GM12878 (cell line): Measurements from ENCODE around the gene CCR3. TPM values are rescaled to one million over a fixed set of nuclear protein-coding genes. Genes with fewer than 3 reads are reported as not detected.
A peak's percentile ranks its signal among the peaks of the same experiment; 100 is the strongest.

Source experiments
- ATAC-seq: fragments of 200-7000 bp; cut with Tn5 transposase; 3 replicates; pipeline ENCODE4 v1.9.1; 2020; ENCODE audit warnings: mild to moderate bottlenecking, moderate library complexity
- BruUV-seq: library from RNA; stranded (reverse); fragments of 400-500 nt; replicated peaks from 2 replicates; lab custom pipeline; 2021; lab: Mats Ljungman, UMichigan
- CTCF ChIA-PET: fragments of 300-600 bp; sonication (Branson Sonifier 250); formaldehyde crosslinking; extraction: SDS; loops from one replicate; lab custom pipeline; 2021; ENCODE audit warnings: inconsistent platforms; lab: Yijun Ruan, JAX
- POLR2A ChIA-PET: fragments of 350-600 bp; formaldehyde crosslinking; extraction: SDS; loops from one replicate; lab custom pipeline; 2021; ENCODE audit warnings: inconsistent platforms; lab: Charles Lee
- RAD21 ChIA-PET: fragments of 300-600 bp; sonication (Branson Sonifier 250); formaldehyde crosslinking; loops from one replicate; lab custom pipeline; 2023; ENCODE audit warnings: antibody characterized with exemption; ENCODE audit not compliant: unreplicated experiment; lab: Charles Lee
- SMC1A ChIA-PET: fragments of 300-600 bp; sonication (Branson Sonifier 250); formaldehyde crosslinking; loops from one replicate; lab custom pipeline; 2023; ENCODE audit not compliant: unreplicated experiment, uncharacterized antibody; lab: Charles Lee
- DNase-seq: peaks from one replicate; pipeline ENCODE4 v3.0.0-alpha.2; 2011; ENCODE audit warnings: low read depth, low spot score
- FAIRE-seq: peaks from 3 replicates; lab custom pipeline; 2011; peaks lifted over from hg19 to GRCh38; lab: Jason Lieb, UNC
- H2AFZ ChIP-seq: 2 replicates; pipeline ENCODE4 v1.6.0; 2011; ENCODE audit warnings: low read depth, low read length, control low read depth; ENCODE audit not compliant: control insufficient read depth
- H3K27ac ChIP-seq: 2 replicates; pipeline ENCODE4 v1.5.1; 2011; ENCODE audit warnings: control low read depth; ENCODE audit not compliant: control insufficient read depth, insufficient read depth
- H3K27me3 ChIP-seq, 2 experiments: replicated peaks in 1 of 2; 2 replicates each; pipeline versions ENCODE4 v1.6.0 to v1.6.1; 2011; ENCODE audit warnings: low read length in 1 of 2; ENCODE audit not compliant: control insufficient read depth in 2 of 2, insufficient read depth in 2 of 2
- H3K36me3 ChIP-seq, 2 experiments: 2 replicates each; pipeline ENCODE4 v1.5.1; 2011; ENCODE audit warnings: low read length in 1 of 2; ENCODE audit not compliant: control insufficient read depth in 2 of 2, insufficient read depth in 2 of 2
- H3K4me1 ChIP-seq: 2 replicates; pipeline ENCODE4 v1.6.1; 2011; ENCODE audit warnings: mild to moderate bottlenecking, low read length, moderate library complexity, mixed read lengths; ENCODE audit not compliant: control insufficient read depth, insufficient read depth
- H3K4me2 ChIP-seq: 2 replicates; pipeline ENCODE4 v1.6.0; 2011; ENCODE audit warnings: control low read depth; ENCODE audit not compliant: control insufficient read depth, insufficient read depth
- H3K4me3 ChIP-seq: fragments of 200-600 bp; sonication (generic); 2 replicates; pipeline ENCODE4 v1.5.1; 2016
- H3K79me2 ChIP-seq: 2 replicates; pipeline ENCODE4 v1.6.0; 2011; ENCODE audit warnings: low read length; ENCODE audit not compliant: control insufficient read depth, insufficient read depth
- H3K9ac ChIP-seq: 2 replicates; pipeline ENCODE4 v1.8.0; 2011; ENCODE audit warnings: low read length, control low read depth, mixed read lengths; ENCODE audit not compliant: control insufficient read depth, insufficient read depth
- H3K9me3 ChIP-seq: replicated peaks from 3 replicates; pipeline ENCODE4 v1.5.1; 2011; ENCODE audit warnings: mild to moderate bottlenecking, low read length; ENCODE audit not compliant: control insufficient read depth, insufficient read depth
- H4K20me1 ChIP-seq: 2 replicates; pipeline ENCODE4 v1.6.0; 2011; ENCODE audit not compliant: control insufficient read depth, insufficient read depth
- ATF7 ChIP-seq: fragments of 450-650 bp; IDR thresholded peaks from 2 replicates; pipeline ENCODE4 v1.6.1; 2016; ENCODE audit warnings: low read depth, mild to moderate bottlenecking
- FOXM1 ChIP-seq: IDR thresholded peaks from 2 replicates; pipeline ENCODE4 v1.6.1; 2012; ENCODE audit warnings: low read depth, mild to moderate bottlenecking, inconsistent platforms, low read length, moderate library complexity
- GABPA ChIP-seq: IDR thresholded peaks from 2 replicates; pipeline ENCODE4 v1.6.1; 2014; ENCODE audit warnings: antibody characterized with exemption, low read depth, mild to moderate bottlenecking, inconsistent platforms
- NFIC ChIP-seq: IDR thresholded peaks from 2 replicates; pipeline ENCODE4 v1.6.1; 2012; ENCODE audit warnings: low read depth, mild to moderate bottlenecking, inconsistent platforms, low read length, moderate library complexity
- RUNX3 ChIP-seq: IDR thresholded peaks from 2 replicates; pipeline ENCODE4 v1.6.1; 2012; ENCODE audit warnings: low read length, inconsistent platforms
- SPI1 ChIP-seq: IDR thresholded peaks from 2 replicates; pipeline ENCODE4 v1.6.1; 2011; ENCODE audit warnings: low read depth, mild to moderate bottlenecking, low read length, moderate library complexity, borderline replicate concordance; ENCODE audit not compliant: insufficient read depth
- SREBF1 ChIP-seq: IDR thresholded peaks from 2 replicates; pipeline ENCODE4 v1.6.1; 2012; ENCODE audit warnings: mild to moderate bottlenecking, low read length
- ZNF384 ChIP-seq: IDR thresholded peaks from 2 replicates; pipeline ENCODE4 v1.6.1; 2012; ENCODE audit warnings: low read depth, mild to moderate bottlenecking, low read length, improper control_type of control experiment, borderline replicate concordance
- ZNF687 ChIP-seq: fragments of 450-650 bp; IDR thresholded peaks from 2 replicates; pipeline ENCODE4 v1.6.1; 2017; ENCODE audit warnings: mild to moderate bottlenecking, moderate library complexity
- WGBS: methylation state at CpG from one replicate; pipeline ENCODE4 v1.1.6; 2016; ENCODE audit warnings: low lambda C conversion rate; ENCODE audit not compliant: insufficient replicate concordance, insufficient coverage; ENCODE audit errors: missing lambda C conversion rate; 5-methylcytosine and 5-hydroxymethylcytosine counted together
- in situ Hi-C: fragments of 300-500 bp; cut with MboI; formaldehyde crosslinking; loops from 9 replicates; pipeline ENCODE4 v1.14.3; 2018; ENCODE audit warnings: mixed read lengths
- intact Hi-C: fragments of 100-400 bp; cut with micrococcal nuclease; formaldehyde crosslinking; loops from one replicate; pipeline ENCODE4 v1.14.2; 2022; ENCODE audit not compliant: unreplicated experiment
- polyA plus RNA-seq, 11 experiments: library from polyadenylated mRNA; depleted of rRNA in 4 of 11; unstranded in 6 of 11; stranded (reverse) in 5 of 11; fragments of >200 nt; fragmentation: Nextera tagmentation in 4 of 11; fragmentation: Illumina TruSeq in 1 of 11; extraction: Ambion mirVana in 4 of 11; extraction: Trizol in 1 of 11; gene quantifications; 1 replicate in 1 of 11; 2 replicates in 10 of 11; pipeline versions ENCODE4 v1.2.1 to v1.2.3, GENCODE V29; 2011 to 2016; ENCODE audit warnings: inconsistent platforms in 2 of 11, missing spikeins in 2 of 11, low read depth in 1 of 11
- total RNA-seq, 4 experiments: library from RNA; depleted of rRNA in 3 of 4; stranded (reverse); fragments of >200 nt in 3 of 4; fragmentation: Illumina TruSeq in 1 of 4; extraction: Trizol in 1 of 4; gene quantifications; 2 replicates each; pipeline versions ENCODE4 v1.2.1 to v1.2.3, GENCODE V29; 2013 to 2021

The CCR3 gene
- total and polyA plus RNA-seq, 10 of the 15 experiments (the other 5 are each of a cell fraction or from before 2014, with no cell fraction given): 0.13 to 0.78 (median 0.41) TPM; not detected in 1

GRCh38 chr3:46299608-46300460 is 57.6 kb downstream of the CCR3 start:
- ChIA-PET POLR2A (interaction anchor here (0.7 to 1.4 kb wide), 3 partner anchors 15 to 60 kb away, joined by 3 read pairs; no protein-coding TSS in a partner anchor), CTCF (interaction anchor here (0.9 to 8.5 kb wide), 8 partner anchors 10 to 212 kb away, joined by 3 to 71 read pairs (median 3); partner anchors contain the start of gene CCR5), SMC1A (interaction anchor here (0.7 to 6.1 kb wide), 15 partner anchors 16 to 212 kb away, joined by 3 to 74 read pairs (median 5); partner anchors contain the start of gene CCR5), RAD21 (interaction anchor here (0.6 to 2.6 kb wide), 12 partner anchors 12 to 101 kb away, joined by 3 to 25 read pairs (median 4); partner anchors contain the start of genes CCR1 and CCR5)
- TF ChIP-seq GABPA (no peak), RUNX3 (peak; percentile 72), ZNF687 (no peak), FOXM1 (0 out of 2 replicates have a peak, but pooled peaks have one; percentile 3), NFIC (peak; percentile 48; the same call in 1 of the 2 replicates), SPI1 (0 out of 2 replicates have a peak, but pooled peaks have one; percentile 52), ATF7 (peak; percentile 48; the same call in 1 of the 2 replicates), ZNF384 (peak; percentile 83), SREBF1 (0 out of 2 replicates have a peak, but pooled peaks have one; percentile 18)
- Histone ChIP-seq H3K4me1 (peaks cover 53% of the 10 kb centered on the region), H3K36me3 (no peaks in the 10 kb centered on the region), H3K4me3 (peak overlapping the region; percentile 11; the same call in 1 of the 2 replicates), H3K79me2 (no peaks in the 10 kb centered on the region), H4K20me1 (no peaks in the 10 kb centered on the region), H3K27me3 (no peaks in the 10 kb centered on the region), H2AFZ (no peak overlapping the region; the same call in 1 of the 2 replicates), H3K27ac (peak overlapping the region; percentile 47), H3K4me2 (peak overlapping the region; percentile 36), H3K9me3 (no peaks in the 10 kb centered on the region), H3K9ac (peak overlapping the region; percentile 12; the same call in 1 of the 2 replicates)
- 0% methylated on average over 4 of the region's 5 CpGs for WGBS
- FAIRE-seq (no peak), ATAC-seq (peak; percentile 47), DNase-seq (no peak)
- intact Hi-C loops (loop anchor here (2.0 to 5.0 kb wide), 2 partner anchors 61 to 208 kb away; no protein-coding TSS in a partner anchor), in situ Hi-C loops (no loop called here)
- BruUV-seq: no TSS peak
